Dendritic cell treated with granulocyte-macrophage colony-stimulating factor and Interleukin-4, amounts not matched to agents 40 ng/mL and 50 ng/mL, for 4 days (primary cell): ENCODE data around the gene ATRAID.

Experiments used
- H3K27ac Mint-ChIP-seq: one replicate; pipeline ENCODE4 v1.8.0; 2022; ENCODE audit warnings: mild to moderate bottlenecking, mixed read lengths
- H3K27me3 Mint-ChIP-seq: one replicate; pipeline ENCODE4 v1.8.0; 2022; ENCODE audit warnings: mild to moderate bottlenecking, mixed read lengths
- H3K36me3 Mint-ChIP-seq: one replicate; pipeline ENCODE4 v1.8.0; 2022; ENCODE audit warnings: low read depth, mixed read lengths
- H3K4me1 Mint-ChIP-seq: one replicate; pipeline ENCODE4 v1.8.0; 2022; ENCODE audit warnings: low read depth, mixed read lengths
- H3K4me3 Mint-ChIP-seq: one replicate; pipeline ENCODE4 v1.8.0; 2022; ENCODE audit warnings: mild to moderate bottlenecking, moderate library complexity, mixed read lengths
- H3K9me3 Mint-ChIP-seq: one replicate; pipeline ENCODE4 v1.8.0; 2022; ENCODE audit warnings: mixed read lengths
- intact Hi-C: fragments of 100-400 bp; cut with micrococcal nuclease; formaldehyde crosslinking; loops from one replicate; pipeline ENCODE4 v1.15.0; 2022

Gene ATRAID

DNA sequence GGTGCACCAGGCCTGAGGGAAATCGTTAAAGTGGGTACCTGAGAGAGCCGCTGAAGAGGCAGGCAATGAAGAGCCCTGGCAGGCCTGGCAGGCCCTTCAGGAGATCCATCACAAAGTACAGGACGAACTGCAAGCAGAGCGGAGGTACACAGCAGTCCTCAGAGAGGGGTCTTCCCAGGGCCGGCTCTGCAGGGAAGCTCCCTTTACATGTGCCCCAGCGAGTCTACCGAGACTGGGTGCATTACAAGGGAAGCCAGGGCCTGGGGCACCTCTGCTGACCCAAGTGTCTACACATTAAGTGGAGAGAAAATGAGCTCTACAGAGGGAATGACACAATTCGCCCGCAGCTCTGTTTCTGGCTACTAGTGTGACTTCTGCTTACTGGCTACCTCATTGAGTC is 8.1 kb upstream of the ATRAID start:
- H3K27me3 Mint-ChIP-seq, result no peaks in the 10 kb centered on the region
- H3K4me1 Mint-ChIP-seq, result no peaks in the 10 kb centered on the region
- H3K27ac Mint-ChIP-seq, result no peak overlapping the region
- no peaks in the 10 kb centered on the region for H3K9me3 Mint-ChIP-seq
- H3K36me3 Mint-ChIP-seq, result peaks cover 95% of the 10 kb centered on the region
- H3K4me3 Mint-ChIP-seq, result no peak overlapping the region
- intact Hi-C loops, result no loop called here

DNA sequence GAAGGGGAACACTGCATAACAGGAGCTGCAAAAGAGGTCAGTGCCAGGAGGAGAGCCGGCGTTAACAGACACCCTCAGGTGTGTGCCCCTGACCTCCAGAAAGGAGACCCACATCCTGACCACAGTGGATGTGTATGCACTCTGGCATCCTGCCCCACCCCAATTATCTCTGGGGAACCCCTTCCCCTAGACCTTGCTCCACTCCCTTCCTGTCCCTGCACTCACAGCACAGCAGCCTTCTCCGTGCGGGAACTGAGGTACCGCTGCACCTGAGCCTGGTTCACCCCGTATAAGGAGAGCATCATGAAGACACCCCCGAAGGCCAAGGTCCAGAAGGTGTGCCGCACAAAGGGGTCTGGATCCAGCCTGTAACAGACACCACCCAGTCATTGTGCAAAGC is 7.3 kb upstream of the ATRAID start:
- Mint-ChIP-seq H3K27me3 (no peaks in the 10 kb centered on the region), H3K36me3 (peaks cover 98% of the 10 kb centered on the region), H3K4me3 (no peak overlapping the region), H3K4me1 (peaks cover 3% of the 10 kb centered on the region), H3K27ac (no peak overlapping the region), H3K9me3 (no peaks in the 10 kb centered on the region)
- intact Hi-C loops, result no loop called here

DNA sequence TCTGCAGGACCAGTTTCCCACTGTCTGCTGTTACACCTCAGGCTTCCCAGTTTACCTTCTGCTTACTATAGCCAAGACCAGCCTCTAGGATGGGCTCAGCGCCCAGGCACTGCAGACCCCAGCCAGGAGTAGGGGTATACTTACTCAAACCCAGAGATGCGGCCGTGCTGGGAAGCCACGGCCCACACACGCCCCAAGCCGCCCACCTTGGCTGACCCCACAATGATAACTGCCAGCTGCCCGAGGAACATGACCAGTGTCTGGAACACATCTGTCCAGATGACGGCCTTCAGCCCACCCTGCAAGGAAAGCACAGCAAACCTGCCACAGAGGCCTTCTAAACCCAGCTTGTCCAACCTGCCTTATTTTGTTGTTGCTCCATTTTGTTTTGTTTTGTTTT is 6.6 kb upstream of the ATRAID start:
- no peaks in the 10 kb centered on the region for H3K9me3 Mint-ChIP-seq
- no peaks in the 10 kb centered on the region for H3K27me3 Mint-ChIP-seq
- H3K36me3 Mint-ChIP-seq, result peaks cover 91% of the 10 kb centered on the region
- no peak overlapping the region for H3K27ac Mint-ChIP-seq
- H3K4me3 Mint-ChIP-seq, result no peak overlapping the region
- intact Hi-C loops, result no loop called here
- H3K4me1 Mint-ChIP-seq, result peaks cover 9% of the 10 kb centered on the region

DNA sequence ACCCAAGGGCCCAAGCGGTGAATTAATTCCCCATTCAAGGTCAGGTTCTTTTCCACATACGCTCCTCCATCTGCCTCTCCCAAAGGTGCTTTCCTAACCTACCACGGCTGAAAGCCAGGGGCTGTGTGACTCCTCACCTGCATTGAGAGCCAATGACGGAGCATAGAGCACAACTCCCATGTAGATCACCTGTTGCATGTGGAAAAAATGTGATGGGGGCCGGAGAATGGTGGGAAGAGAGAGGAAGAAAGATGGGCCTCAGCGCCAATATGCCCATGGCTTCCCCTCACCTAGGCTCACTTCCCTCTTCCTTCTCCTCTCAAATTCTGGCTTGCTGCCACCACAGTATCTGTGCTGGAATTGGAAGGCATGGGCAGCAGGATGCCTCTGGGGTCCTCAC is 5.5 kb upstream of the ATRAID start:
- intact Hi-C loops, result no loop called here
- peaks cover 80% of the 10 kb centered on the region for H3K36me3 Mint-ChIP-seq
- H3K9me3 Mint-ChIP-seq, result no peaks in the 10 kb centered on the region
- H3K27me3 Mint-ChIP-seq, result no peaks in the 10 kb centered on the region
- H3K27ac Mint-ChIP-seq, result no peak overlapping the region
- H3K4me1 Mint-ChIP-seq, result peaks cover 13% of the 10 kb centered on the region
- H3K4me3 Mint-ChIP-seq, result no peak overlapping the region

DNA sequence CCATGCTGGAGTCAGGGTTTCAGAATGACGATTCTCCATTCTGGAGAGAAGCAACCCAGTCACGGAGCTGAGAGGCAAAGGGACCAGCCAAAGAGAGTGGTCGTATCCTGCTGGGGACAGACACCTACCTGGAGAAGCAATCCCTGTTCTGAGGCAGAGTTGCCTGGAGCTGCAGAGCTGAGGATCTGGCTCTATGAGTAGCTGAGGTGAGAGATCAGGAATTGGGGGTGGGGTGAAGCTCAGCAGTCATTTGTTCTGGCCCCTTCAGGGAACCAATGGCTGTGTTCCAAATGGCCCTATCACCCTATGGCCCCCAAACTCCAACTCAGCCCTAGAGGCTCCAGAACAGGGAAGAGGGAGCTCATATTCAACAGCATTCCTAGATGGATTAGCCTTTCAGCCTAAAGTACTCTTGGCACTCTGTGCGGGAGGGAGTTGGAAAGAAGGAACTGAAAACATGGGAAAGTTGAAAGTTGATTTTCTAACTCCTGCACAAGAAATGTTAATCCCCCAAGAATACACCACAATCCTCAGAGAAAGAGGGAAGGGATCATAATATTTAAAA is 3.3 kb upstream of the ATRAID start:
- Mint-ChIP-seq H3K27me3 (no peaks in the 10 kb centered on the region), H3K4me1 (peaks cover 27% of the 10 kb centered on the region), H3K9me3 (no peaks in the 10 kb centered on the region), H3K36me3 (peaks cover 73% of the 10 kb centered on the region), H3K4me3 (no peak overlapping the region), H3K27ac (no peak overlapping the region)
- intact Hi-C loops, result loop anchor here (2.0 kb wide), 1 partner anchor 74 kb away; the partner anchor contains the start of gene PREB

DNA sequence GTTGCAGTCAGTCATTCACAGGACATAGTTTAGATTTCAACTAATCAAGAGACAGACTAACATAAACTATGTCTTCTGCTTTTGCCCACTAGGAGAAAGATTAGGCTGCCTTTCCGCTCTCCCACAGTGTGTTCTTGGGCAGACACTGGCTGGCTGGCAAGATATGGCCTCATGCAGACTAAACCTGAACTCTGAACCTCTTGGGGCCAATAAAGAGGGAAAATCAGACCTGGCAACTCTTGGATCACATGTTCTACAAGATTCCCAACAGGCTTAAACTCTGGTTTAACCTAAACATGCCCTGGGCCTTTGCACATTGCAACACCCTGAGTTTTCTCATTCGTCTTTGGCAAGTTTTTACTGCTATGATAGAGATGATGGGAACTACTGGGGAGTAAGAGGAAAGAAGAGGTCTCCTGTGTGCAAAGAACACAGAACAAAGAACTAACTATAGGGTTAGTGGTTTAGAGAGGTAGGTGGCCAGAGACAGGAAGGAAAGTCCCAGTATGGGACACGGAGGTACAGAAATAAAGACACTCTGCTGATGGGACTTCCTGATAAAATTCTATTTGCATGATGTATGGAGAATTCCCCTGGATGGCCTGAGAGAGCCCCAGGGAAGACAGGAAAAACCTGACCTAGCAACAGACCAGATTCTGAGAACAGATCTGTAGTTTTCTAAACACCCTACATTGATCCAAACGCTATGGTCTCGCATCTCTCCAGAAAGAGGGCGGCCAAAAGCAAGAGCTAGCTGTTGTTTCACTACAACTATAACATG is 2.0 kb upstream of the ATRAID start:
- no peak overlapping the region for H3K4me3 Mint-ChIP-seq
- no peaks in the 10 kb centered on the region for H3K9me3 Mint-ChIP-seq
- peaks cover 64% of the 10 kb centered on the region for H3K36me3 Mint-ChIP-seq
- H3K27ac Mint-ChIP-seq, result no peak overlapping the region
- intact Hi-C loops, result loop anchor here (2.0 to 10.0 kb wide), 3 partner anchors 75 to 145 kb away; partner anchors contain the start of genes GTF3C2, KHK and PREB
- no peaks in the 10 kb centered on the region for H3K27me3 Mint-ChIP-seq
- peaks cover 30% of the 10 kb centered on the region for H3K4me1 Mint-ChIP-seq

DNA sequence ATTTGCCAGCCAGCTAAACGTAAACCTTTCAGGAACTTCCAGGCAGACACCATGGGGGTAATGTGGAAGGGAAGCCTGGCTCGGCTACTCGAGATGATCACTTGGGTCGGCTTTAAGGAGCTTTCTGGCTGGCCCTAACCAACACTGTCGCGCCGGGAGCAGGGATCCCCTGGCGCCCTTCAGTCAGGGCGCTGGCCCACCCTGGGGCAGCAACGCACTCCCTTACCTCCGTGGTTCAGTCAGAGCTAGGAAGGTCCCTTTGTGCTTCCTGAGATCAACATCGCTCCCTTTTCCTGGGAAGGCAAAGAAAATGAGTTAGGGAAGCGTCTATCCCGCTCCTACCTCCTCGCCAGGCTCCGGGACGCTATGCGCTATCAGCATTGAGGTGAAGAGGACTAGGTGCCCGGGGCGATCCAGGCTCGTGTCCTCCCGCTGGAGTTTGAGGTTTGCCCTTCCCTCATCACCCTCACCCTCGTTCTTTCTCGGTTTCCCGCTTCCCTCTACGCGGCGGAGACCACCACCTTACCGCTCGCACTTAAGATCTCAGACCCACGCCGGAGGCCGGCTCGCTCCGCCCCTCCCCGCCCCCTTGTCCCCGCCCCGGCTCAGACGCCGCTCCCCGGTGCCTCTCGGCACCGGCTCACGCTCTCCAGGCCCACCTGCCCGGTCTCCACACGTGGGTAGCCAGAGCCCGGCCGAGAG is 449 bp upstream of the ATRAID start:
- H3K4me3 Mint-ChIP-seq, result peak overlapping the region; percentile 91
- H3K9me3 Mint-ChIP-seq, result no peaks in the 10 kb centered on the region
- H3K27ac Mint-ChIP-seq, result peak overlapping the region; percentile 93
- peaks cover 59% of the 10 kb centered on the region for H3K36me3 Mint-ChIP-seq
- peaks cover 30% of the 10 kb centered on the region for H3K4me1 Mint-ChIP-seq
- H3K27me3 Mint-ChIP-seq, result no peaks in the 10 kb centered on the region
- intact Hi-C loops, result loop anchor here (5.0 to 10.0 kb wide), 2 partner anchors 124 to 143 kb away; partner anchors contain the start of genes GTF3C2 and KHK

DNA sequence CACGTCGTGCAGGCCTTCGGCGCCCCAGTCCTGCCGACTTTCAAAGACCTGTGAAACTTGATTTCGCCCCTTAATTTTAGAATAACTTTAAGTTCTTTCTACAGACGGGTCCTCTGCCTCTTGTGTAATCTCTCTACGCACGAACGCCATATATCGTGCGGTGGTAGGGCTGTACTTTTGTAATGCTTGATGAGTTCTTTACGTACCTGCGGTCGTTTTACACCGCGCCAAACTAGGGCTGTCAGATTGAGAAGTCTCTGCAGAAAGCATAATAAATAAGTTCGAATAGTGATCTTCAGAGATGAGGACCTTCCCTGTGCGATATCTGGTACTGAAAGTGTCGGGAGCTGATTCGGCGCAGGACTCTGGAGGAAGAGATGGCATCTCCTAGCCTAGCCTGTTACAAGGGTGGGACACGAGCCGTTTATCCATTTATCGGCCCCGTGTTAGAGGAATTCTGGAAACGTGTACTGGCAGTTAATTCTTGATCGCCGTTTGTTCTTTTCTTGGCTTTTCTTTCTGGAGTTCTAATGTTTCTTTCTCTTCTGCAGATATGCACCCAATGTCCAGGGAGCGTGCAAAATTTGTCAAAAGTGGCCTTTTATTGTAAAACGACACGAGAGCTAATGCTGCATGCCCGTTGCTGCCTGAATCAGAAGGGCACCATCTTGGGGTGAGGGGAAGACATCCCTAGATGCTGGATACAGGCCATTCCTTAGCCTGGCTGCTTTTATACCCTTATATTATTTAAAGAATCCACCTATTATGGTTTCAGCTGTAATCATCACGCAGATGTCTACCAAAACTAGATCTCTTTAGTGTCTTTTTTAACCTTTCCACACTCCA is 1.0 kb downstream of the ATRAID start:
- no peaks in the 10 kb centered on the region for H3K9me3 Mint-ChIP-seq
- intact Hi-C loops, result loop anchor here (5.0 to 10.0 kb wide), 2 partner anchors 126 to 142 kb away; partner anchors contain the start of genes GTF3C2 and KHK
- H3K4me3 Mint-ChIP-seq, result peak overlapping the region; percentile 91
- no peaks in the 10 kb centered on the region for H3K27me3 Mint-ChIP-seq
- peak overlapping the region; percentile 93 for H3K27ac Mint-ChIP-seq
- H3K4me1 Mint-ChIP-seq, result peaks cover 45% of the 10 kb centered on the region
- peaks cover 59% of the 10 kb centered on the region for H3K36me3 Mint-ChIP-seq

DNA sequence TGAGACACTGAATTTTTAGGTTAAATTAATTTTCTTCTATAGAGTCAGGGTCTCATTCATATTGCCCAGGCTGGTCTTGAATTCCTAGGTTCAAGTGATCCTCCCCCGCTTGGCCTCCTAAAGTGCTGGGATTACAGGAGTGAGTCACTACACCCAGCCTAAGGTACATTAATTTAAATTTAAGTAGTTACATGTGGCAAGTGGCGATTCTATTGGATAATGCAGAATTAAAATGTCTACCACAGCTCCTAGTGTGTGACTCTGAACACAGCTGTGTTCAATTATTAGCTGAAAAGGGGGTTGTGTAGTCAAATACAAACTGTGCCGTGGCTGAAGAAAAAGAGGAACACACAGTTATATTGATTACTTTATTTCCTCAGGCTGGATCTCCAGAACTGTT is 3.1 kb downstream of the ATRAID start:
- H3K4me3 Mint-ChIP-seq, result no peak overlapping the region
- H3K4me1 Mint-ChIP-seq, result peaks cover 49% of the 10 kb centered on the region
- H3K9me3 Mint-ChIP-seq, result no peaks in the 10 kb centered on the region
- intact Hi-C loops, result loop anchor here (5.0 to 10.0 kb wide), 2 partner anchors 128 to 140 kb away; partner anchors contain the start of genes GTF3C2 and KHK
- H3K36me3 Mint-ChIP-seq, result peaks cover 53% of the 10 kb centered on the region
- no peak overlapping the region for H3K27ac Mint-ChIP-seq
- no peaks in the 10 kb centered on the region for H3K27me3 Mint-ChIP-seq

DNA sequence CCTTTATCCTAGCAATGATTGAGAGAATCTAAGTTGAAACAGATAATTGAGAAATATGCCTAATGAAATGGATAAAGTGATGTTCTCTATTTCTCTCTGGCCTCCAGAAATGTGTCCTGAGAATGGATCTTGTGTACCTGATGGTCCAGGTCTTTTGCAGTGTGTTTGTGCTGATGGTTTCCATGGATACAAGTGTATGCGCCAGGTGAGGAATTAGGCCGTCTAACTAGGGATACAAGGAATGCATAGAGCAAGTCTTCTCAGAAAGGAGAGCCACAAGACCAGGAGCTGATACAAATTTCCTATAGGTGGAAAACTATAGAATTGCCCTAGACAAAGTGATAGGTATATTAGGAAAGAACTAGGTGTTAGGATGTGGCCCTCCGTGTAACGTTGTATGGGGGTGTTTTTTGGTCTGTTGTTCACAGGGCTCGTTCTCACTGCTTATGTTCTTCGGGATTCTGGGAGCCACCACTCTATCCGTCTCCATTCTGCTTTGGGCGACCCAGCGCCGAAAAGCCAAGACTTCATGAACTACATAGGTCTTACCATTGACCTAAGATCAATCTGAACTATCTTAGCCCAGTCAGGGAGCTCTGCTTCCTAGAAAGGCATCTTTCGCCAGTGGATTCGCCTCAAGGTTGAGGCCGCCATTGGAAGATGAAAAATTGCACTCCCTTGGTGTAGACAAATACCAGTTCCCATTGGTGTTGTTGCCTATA is 4.7 kb downstream of the ATRAID start:
- Mint-ChIP-seq H3K4me1 (peaks cover 40% of the 10 kb centered on the region), H3K36me3 (peaks cover 64% of the 10 kb centered on the region), H3K27me3 (no peaks in the 10 kb centered on the region), H3K4me3 (peak overlapping the region; percentile 99), H3K9me3 (no peaks in the 10 kb centered on the region), H3K27ac (peak overlapping the region; percentile 96)
- intact Hi-C loops, result loop anchor here (10.0 kb wide), 1 partner anchor 138 kb away; the partner anchor contains the start of gene GTF3C2

DNA sequence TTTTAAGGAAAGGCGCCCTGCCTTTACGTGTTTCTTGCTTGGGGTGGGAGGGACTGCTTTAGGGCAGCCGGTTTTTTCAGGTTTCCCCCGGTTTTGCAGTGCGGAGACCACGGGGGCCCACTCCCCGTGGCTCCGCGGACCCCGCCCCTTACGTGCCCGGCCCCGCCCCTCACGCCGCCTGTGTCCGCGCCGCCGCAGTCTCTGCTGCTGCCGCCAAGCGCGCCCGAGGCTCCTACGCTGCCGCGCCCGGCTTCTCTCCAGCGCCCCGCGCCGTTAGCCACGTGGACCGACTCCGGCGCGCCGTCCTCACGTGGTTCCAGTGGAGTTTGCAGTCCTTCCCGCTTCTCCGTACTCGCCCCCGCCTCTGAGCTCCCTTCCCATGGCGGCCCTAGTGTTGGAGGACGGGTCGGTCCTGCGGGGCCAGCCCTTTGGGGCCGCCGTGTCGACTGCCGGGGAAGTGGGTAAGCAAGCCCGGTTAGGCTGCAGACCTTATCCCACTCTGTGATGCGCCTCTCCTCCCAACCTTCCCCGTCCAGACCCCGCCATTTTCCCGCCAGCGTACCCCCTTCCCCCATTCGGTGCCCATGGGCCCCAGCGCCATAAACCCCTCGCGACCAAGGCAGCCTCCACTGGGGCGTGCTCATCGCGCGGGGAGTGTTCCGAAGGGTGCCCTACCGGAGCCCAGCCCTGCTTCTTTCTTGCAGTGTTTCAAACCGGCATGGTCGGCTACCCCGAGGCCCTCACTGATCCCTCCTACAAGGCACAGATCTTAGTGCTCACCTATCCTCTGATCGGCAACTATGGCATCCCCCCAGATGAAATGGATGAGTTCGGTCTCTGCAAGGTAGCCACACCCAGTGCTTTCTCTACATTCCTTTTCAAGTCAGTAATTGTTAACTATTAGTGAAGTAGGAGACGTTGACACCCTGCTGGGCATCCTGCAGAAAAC is 5.6 kb downstream of the ATRAID start, which contains the start of gene CAD:
CAD (plus strand) TSS at position 197 of the 949 bp plus-strand sequence; CDS start at position 380, 183 bp downstream.
- no peaks in the 10 kb centered on the region for H3K9me3 Mint-ChIP-seq
- H3K27me3 Mint-ChIP-seq, result no peaks in the 10 kb centered on the region
- H3K27ac Mint-ChIP-seq, result peak within 1 kb of the TSS; percentile 96
- H3K4me1 Mint-ChIP-seq, result peaks cover 39% of the 10 kb centered on the region
- H3K4me3 Mint-ChIP-seq, result peak within 1 kb of the TSS; percentile 99
- intact Hi-C loops, result loop anchor here (10.0 kb wide), 1 partner anchor 137 kb away; the partner anchor contains the start of gene GTF3C2
- H3K36me3 Mint-ChIP-seq, result peaks cover 62% of the 10 kb centered on the region

DNA sequence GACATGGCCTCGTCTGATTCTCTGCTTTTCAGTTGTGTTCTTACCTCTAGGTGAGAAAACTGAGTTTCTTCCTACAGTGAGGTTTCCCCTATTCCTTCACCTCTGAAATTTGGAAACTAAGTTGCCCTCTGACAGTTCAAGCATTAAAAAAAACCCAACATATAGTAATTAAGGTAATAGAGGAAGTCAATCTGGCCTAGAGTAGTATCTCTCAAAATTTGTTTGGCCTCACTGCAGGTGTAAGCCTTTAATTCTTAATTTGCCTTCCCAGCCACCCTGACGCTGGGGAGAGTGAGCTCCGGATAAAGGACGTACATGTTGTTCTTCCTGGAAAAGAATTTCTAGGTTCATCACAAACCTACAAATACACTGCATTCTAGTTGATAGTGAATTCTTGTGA is 6.8 kb downstream of the ATRAID start:
- Mint-ChIP-seq H3K9me3 (no peaks in the 10 kb centered on the region), H3K4me3 (no peak overlapping the region), H3K27me3 (no peaks in the 10 kb centered on the region), H3K4me1 (peaks cover 28% of the 10 kb centered on the region), H3K36me3 (peaks cover 67% of the 10 kb centered on the region), H3K27ac (no peak overlapping the region)
- intact Hi-C loops, result loop anchor here (10.0 kb wide), 1 partner anchor 136 kb away; the partner anchor contains the start of gene GTF3C2
